Right lung (tissue), 5 donors: ENCODE data around the gene NDUFAF3. TPM values are rescaled to one million over a fixed set of nuclear protein-coding genes. Genes with fewer than 3 reads are reported as not detected.
"Not testable (repeated sequence)": the region's sequence is repeated elsewhere in the genome, so short reads cannot be mapped to it uniquely, and the experiment has no call there.

Experiments used
- DNase-seq, 2 donors: peaks; one replicate each; pipeline ENCODE4 v3.0.0-alpha.2; 2013
- polyA plus RNA-seq, 5 donors: library from polyadenylated mRNA; unstranded; fragments of 120-200 nt; gene quantifications; one replicate each; pipeline versions ENCODE4 v1.2.1 to v1.2.3, GENCODE V29; 2013; ENCODE audit warnings: inconsistent platforms in 1 of 5, low replicate concordance in 1 of 5; ENCODE audit not compliant: insufficient read length in 5 of 5, insufficient read depth in 1 of 5

The NDUFAF3 gene
- polyA plus RNA-seq, 5 donors = 42.5 to 86.3 (median 61.1) TPM

DNA sequence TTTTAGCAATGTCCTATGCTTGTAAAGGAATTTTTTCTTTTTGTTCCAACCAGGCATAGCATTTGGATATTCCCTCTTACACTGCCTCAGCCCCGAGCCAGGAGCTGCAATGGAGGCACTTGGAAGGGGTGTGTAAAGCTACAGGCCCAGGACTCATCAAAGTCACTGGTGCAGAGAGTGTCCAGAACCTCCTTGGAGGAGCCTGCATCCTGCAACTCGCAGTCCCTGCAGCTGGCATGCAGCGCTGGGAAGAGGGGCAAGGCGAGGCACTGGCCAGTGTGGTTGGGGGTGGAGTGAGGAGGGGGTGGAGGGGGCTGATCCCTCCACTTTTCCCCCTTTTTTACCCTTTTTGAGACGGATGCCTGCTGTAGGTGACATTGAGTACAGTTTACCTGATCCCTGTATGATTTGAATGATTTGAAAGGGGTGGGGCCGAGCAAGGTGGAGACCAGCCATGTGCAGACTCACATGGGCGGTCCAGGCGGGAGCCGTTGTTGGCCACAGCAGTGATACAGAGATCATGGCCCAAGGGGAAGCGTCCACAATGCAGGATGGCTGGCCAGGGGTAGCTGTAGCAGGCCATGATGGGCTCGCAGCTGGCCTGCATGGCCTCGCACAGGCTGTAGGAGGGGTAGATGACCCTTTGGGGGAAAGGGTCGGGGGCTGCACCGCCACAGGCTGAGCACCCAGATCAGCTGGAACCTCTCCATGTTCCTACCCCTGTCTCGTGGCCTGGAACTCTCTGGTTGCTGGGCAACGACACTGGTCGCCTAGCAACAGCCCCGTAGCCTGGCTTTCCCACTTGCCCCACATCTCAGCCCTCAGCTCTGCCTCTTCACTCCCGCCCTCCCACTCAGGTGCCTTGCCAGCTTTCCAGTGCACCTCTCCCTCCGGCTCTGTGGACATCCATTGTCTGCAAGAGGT, 23.9 kb upstream of the NDUFAF3 start:
- no peak for DNase-seq

DNA sequence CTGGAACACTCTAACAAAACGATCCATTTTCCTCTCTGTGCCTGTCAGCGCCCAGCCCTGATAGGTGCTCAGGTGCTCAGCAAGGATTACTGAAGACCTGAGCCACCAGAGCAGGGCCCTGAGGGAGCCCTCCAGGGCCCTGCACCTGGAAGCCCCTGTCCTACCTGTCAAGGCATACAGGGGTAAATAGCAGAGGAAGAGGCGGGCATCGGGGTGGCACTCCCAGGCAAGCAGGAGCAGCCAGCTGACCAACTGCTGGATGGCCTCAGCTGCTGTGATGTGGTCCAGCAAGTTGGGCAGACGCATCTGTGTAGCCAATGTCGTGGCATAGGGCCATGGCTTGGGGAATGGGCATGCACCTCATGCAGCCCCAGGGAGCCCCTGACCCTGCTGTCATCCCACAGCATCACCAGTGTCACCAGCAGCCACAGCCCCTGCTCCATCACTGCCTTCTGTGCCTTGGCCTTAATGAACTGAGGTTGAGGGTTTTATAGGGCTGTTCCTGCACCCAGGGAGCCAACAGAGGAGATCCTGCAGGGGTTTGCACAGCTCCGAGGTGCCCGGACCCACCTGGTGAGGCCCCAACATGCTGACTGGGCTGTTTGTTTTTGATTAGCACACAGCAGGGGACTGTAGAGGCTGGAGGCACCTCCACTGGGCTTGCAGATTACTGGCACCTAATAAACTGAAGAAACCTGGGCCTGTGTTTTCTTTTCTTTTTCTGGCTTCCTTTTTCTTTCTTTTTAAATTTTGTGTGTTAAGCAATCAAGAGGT, 22.6 kb upstream of the NDUFAF3 start:
- DNase-seq = no peak

DNA sequence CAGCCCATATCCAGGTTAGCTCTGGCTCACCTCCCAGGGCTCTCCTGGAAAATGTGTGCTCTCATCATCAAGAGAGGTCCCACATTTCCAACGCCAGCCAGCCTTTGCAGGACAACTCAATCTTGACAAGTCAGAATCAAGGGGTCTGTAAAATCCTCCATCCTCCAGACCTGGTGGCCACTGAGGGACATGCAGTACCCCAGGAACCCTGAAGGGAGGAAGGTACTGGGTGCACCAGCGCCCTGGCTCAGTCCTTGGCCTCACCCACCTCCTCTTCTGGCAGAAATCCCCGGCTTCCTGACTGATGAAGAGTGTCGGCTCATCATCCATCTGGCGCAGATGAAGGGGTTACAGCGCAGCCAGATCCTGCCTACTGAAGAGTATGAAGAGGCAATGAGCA, 20.8 kb upstream of the NDUFAF3 start:
- no peak for DNase-seq

DNA sequence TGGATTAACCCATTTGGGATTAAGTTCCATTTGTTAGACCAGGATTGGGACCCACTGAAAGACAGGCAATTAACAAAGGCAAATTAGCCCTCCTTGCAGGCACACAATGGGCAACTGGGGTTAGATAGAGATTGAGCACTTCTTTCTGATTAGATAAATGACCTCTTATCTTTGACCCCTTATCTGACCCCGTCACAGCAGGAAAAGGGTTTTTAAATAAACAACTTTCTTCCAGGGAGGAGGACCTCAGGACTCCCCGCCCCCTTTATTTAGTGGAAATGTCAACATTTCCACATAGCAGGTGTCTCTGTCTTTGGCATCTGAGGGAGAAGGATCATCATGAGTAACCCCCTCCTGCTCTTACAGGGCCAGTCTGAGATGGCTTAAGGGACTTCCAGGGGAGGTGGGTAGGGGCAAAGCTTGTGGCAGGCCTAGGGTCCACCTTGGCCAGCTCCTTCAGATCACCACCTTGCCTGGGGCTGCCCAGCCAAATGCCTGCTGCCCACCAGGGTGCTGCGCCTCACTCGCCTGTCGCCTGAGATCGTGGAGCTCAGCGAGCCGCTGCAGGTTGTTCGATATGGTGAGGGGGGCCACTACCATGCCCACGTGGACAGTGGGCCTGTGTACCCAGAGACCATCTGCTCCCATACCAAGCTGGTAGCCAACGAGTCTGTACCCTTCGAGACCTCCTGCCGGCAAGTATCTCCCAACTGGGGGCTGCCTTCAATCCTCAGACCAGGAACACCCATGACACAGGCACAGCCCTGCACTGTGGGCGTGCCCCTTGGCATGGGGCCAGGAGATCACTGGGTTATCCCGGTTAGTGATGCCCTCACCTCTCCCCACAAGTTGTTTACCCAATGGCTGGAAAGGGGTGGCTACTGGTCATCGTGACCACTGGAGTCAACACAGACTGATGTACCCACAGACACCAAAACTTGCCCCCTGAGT, 17.3 kb upstream of the NDUFAF3 start:
- DNase-seq = no peak

DNA sequence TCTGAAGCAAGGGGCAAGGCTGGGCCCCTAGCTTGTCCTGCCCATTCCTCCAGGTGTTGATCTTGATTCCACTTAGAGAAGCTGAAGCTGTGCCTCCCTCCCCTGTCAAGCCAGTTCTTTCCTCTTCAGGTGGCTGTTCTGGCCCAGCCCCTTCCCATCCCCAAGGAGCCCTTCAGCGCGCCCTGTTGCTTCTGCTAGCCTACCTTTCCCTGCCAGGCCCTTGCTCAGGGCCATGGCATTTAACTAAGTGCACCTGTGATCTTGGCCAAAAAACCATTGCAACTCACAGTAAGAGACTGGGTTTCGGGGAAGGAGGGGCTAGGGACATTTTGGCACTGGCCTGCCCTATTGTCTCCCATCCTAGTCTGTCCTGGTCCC, 16.6 kb upstream of the NDUFAF3 start:
- DNase-seq = no peak

DNA sequence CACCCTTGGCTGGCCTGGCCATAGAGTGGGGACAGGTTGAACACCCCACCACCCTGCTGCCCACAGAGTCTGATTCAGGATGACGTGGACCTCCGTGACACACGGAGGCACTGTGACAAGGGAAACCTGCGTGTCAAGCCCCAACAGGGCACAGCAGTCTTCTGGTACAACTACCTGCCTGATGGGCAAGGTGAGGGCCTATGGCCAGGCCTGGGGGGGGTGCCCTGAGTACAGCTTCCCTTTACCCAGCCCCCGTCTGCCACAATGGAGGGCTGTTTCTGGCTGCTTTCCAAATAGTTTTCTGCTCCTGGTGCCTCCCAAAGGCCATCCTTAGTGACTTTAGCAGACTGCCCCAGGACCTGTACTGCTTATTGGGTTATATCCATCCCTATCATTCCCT, 15.9 kb upstream of the NDUFAF3 start:
- DNase-seq = no peak

DNA sequence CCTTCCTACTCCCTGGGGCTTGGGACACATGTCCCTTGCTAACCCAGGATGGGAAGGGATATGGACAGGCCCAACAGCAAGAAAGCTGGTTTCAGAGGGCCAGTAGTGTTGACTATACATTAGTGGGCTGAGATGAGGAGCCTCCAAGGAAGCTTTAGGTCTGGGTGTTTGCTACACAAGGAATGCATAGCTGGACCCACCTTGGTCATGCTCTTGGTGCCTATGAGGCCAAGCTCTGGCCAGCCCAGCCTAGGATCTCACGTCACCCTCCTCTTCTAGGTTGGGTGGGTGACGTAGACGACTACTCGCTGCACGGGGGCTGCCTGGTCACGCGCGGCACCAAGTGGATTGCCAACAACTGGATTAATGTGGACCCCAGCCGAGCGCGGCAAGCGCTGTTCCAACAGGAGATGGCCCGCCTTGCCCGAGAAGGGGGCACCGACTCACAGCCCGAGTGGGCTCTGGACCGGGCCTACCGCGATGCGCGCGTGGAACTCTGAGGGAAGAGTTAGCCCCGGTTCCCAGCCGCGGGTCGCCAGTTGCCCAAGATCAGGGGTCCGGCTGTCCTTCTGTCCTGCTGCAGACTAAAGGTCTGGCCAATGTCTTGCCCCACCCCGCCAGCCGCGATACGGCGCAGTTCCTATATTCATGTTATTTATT, 15.4 kb upstream of the NDUFAF3 start:
- peak in 1 of 2 donors; percentile 38 for DNase-seq

DNA sequence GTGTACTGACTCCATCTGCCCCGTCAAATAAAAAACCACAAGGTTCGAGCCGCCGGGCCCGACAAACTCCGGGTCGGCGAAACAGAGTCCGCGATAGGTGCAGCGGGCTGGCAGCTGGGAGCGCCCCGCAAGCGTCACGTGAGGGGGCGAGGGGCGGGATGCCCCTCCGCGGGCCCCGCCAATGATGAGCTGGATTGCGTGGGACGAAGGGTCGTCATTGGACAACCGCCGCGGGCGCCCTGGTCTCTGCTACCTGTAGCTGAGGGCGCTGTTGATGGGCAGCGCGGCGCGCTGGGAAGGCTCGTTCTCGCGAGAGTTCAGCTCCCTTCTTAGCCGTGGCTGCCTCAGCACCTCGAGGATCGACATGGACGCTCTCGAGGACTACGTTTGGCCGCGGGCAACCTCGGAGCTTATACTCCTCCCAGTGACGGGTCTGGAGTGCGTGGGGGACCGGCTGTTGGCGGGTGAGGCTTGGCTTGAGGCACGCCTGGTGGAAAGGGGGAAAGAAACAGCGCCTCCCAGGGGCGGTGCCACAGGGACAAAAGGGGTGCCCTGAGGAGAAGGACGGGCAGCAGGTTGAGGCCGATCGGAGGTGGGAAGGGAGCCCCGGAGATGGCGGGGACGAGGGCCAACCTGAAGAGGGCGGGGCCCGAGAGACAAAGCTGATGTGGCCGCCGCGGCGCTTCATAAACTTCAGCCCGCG, 14.7 kb upstream of the NDUFAF3 start, which contains the start of gene WDR6:
WDR6 (plus strand) TSS at position 324 of the 703 bp plus-strand sequence; CDS start at position 365, 41 bp downstream.
- peak; percentile 95 to 96 for DNase-seq

DNA sequence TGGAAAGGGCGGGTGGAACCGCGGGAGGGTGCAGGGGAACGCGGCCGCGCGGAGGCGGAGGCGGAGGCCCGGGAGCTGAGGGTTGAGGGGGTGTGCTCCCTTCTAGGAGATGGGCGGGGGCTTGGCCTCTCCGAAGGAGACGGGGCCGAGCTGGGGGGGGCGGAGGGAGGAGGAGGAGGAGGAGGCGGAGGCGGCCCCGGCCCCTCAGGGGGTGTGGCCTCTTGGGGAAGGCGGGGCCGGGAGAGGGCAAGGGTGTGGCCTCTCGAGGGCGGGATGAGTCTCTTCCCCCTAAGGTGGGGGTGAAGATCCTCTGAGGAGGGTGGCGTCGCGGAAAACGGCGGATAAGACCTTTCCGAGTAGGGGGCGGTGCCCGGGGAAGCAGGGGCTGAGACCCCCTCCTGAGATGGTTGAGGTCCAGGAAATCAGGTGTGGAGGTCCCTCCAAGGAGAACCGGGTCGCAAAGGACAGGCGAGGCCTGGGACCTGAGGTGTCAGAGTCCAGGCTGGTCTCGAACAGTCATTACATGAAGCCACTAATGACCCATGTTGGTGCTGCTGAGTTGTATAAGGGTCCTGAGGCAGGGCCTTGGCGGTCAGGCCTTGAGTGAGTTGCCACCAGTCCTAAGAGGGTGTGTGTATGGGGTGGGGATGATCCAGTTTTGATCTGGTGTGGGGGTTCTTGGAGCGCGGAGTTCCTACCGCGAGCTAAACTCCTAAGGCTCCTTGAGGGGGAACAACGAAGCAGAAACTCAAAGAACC, 14.0 kb upstream of the NDUFAF3 start:
- peak; percentile 79 for DNase-seq

DNA sequence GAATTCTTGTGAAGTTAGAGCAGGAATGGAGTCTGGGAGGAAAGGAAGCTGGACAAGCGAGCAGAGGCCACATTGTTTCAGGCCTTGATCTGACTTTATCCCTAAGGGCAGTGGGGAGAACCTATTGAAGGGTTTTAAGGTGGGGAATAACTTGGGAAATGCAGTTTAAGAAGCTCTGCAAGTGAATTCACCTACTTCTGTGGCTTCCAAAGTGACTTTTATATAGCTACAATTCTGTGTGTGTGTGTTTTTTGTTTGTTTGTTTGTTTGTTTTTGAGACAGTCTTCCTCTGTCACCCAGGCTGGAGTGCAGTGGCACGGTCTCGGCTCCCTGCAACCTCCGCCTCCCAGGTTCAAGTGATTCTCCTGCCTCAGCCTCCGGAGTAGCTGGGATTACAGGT, 13.3 kb upstream of the NDUFAF3 start:
- DNase-seq = not testable (repeated sequence)

DNA sequence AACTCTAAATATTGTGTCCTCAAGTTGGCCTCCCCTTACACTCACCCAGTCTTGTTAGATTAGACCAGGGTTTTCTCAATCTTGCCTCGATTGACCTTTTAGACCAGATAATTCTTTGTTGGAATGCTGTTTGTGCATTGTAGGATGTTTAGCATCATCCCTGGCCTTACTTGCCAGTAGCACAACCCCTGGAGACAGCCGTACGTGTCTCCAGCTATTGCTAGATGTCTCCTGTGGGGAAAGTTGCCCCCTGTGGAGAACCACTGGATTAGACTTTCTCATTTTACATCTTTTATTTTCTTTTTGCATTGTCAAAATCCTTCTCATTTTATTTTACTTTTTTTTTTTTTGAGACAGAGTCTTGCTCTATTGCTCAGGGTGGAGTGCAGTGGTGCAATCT, 12.5 kb upstream of the NDUFAF3 start:
- no peak for DNase-seq

DNA sequence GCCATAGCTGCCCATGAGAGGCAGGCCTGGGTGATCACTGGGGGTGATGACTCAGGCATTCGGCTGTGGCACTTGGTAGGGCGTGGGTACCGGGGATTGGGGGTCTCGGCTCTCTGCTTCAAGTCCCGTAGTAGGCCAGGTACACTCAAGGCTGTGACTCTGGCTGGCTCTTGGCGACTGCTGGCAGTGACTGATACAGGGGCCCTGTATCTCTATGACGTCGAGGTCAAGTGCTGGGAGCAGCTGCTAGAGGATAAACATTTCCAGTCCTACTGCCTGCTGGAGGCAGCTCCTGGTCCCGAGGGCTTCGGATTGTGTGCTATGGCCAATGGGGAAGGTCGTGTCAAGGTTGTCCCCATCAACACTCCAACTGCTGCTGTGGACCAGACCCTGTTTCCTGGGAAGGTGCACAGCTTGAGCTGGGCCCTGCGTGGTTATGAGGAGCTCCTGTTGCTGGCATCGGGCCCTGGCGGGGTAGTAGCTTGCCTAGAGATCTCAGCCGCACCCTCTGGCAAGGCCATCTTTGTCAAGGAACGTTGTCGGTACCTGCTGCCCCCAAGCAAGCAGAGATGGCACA, 9.4 kb upstream of the NDUFAF3 start:
- no peak for DNase-seq

DNA sequence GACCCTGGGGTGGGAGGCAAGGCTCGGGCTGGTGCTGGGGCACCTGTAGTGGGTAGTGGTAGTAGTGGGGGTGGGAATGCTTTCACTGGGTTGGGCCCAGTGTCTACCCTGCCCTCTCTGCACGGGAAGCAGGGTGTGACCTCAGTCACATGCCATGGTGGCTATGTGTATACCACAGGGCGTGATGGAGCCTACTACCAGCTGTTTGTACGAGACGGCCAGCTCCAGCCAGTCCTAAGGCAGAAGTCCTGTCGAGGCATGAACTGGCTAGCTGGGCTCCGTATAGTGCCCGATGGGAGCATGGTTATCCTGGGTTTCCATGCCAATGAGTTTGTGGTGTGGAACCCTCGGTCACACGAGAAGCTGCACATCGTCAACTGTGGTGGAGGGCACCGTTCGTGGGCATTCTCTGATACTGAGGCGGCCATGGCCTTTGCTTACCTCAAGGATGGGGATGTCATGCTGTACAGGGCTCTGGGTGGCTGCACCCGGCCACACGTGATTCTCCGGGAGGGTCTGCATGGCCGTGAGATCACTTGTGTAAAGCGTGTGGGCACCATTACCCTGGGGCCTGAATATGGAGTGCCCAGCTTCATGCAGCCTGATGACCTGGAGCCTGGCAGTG, 8.7 kb upstream of the NDUFAF3 start:
- no peak for DNase-seq

DNA sequence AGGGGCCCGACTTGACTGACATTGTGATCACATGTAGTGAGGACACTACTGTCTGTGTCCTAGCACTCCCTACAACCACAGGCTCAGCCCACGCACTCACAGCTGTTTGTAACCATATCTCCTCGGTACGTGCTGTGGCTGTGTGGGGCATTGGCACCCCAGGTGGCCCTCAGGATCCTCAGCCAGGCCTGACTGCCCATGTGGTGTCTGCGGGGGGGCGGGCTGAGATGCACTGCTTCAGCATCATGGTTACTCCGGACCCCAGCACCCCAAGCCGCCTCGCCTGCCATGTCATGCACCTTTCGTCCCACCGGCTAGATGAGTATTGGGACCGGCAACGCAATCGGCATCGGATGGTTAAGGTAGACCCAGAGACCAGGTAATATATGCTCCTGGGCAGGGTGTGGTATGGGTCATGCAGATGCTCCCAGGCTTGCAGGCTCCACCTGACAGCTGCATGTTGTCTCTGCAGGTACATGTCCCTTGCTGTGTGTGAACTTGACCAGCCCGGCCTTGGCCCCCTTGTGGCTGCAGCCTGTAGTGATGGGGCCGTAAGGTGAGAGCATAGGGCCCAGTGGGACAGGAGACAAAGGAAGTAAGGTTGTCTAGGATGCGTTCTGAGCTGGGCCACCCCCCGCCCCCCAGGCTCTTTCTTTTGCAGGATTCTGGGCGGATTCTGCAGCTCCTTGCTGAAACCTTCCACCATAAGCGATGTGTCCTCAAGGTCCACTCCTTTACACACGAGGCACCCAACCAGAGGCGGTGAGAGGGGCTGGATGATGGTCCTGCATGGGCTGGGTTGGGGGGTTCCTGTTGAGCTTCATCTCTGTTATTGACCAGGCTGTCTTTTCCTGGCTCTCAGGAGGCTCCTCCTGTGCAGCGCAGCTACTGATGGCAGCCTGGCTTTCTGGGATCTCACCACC, 7.9 kb upstream of the NDUFAF3 start:
- no peak for DNase-seq

DNA sequence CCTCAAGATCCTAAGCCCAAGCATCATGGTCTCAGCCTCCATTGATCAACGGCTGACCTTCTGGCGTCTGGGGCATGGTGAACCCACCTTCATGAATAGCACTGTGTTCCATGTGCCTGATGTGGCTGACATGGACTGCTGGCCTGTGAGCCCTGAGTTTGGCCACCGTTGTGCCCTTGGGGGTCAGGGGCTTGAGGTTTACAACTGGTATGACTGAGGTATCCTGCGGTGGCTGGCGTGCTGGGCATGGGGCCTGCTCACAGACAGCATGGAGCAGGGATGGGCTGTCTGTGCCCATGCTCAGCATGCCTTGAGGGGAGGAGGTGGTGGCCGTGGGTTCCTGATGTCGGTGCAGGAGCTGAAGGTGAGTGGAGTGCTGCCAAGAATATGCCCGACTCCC, 6.8 kb upstream of the NDUFAF3 start:
- no peak for DNase-seq

DNA sequence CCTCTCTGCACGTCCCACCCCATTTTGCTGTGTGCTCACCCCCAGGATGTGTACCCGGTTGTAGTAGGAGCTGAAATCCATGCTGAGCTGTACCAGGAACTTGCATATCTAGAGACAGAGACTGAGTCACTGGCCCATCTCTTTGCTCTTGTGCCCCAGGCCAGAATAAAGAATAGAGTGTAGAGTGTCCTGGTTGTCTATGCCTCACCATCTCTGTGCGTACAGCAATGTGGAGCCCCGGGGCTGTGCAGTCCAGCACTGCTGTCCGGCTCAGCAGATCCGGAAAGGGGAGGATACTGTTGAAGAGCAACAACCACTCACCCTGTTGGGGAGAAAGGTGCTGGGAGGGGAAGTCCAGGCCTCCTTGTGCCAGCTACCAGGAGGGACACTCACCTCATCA, 6.2 kb upstream of the NDUFAF3 start:
- DNase-seq = no peak

DNA sequence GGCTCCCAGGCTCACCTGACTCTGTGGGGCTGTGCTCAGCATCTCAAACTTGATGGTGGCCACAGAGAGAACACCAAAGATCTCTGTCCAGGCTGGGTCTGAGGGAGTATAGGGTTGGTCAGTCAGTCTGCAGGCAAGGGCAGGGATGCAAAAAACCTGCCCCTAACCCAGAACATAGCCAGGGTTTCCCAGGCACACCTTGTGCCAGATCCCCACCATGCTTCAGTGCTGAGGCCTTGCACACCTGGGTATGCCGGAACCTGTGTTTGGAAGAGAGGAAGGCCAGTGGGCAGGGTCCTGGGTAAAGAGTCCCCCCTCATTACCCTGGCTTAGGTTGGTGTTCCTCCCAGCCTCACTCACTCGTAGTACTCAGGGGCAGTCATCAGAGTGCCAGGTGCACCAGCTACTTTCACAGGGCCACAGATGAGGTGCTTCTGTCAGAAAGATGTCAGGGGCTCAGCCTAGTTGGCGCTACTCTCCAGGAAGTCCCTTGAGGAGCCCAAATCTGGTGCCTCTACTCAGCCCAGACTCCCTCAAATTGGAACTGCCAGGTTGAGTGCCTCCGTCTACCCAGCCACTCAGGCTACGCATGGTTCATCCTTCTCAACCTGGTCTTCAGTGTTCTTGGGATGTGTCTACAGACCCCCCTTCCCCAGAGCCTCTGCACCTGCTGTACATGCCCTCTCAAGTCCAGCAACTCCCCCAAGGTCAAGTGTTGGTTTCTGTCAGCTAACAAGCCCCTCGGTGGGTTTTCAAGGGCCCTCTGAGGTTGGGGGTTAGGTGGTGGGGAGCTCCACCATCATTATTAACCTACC, 5.3 kb upstream of the NDUFAF3 start:
- DNase-seq = no peak
